ENCODE results near the gene TBC1D3B. TPM values are rescaled to one million over a fixed set of nuclear protein-coding genes. Genes with fewer than 3 reads are reported as not detected.
A peak's percentile ranks its signal among the peaks of the same experiment; 100 is the strongest.

TBC1D3B gene
- total and polyA plus RNA-seq, 2 donors (not counting 1 experiment from before 2014, with no cell fraction given), result 0.86 to 2.3 TPM

- no peak overlapping the region for H3K9ac ChIP-seq (ENCODE audit: insufficient read depth, low read length)
- no peaks in the 10 kb centered on the region for H3K79me2 ChIP-seq (ENCODE audit: control insufficient read depth, insufficient read depth, low read length)
- DNase-seq (ENCODE audit: low read depth in 2 of 2), result peak; percentile 18 to 68
- no peak for TF ChIP-seq EZH2 (IDR thresholded peaks at IDR 0.05; ENCODE audit: low read length, missing control alignments)
- TF ChIP-seq CTCF (conservative IDR thresholded peaks at IDR 0.05 in 1 of 2, IDR thresholded peaks at IDR 0.05 in 1 of 2; ENCODE audit: low read depth in 1 of 2, low read length in 2 of 2), result no peak
- H2AFZ ChIP-seq (ENCODE audit: low read length), result no peak overlapping the region
- no peaks in the 10 kb centered on the region for H3K9me3 ChIP-seq (ENCODE audit: control insufficient read depth, insufficient read depth, low read depth, low read length)
- no peak overlapping the region for H3K27ac ChIP-seq (ENCODE audit: insufficient read depth, low read length)
- no peaks in the 10 kb centered on the region for H3K4me1 ChIP-seq (ENCODE audit: control insufficient read depth, extremely low read depth, insufficient read depth, low read length)
- H3K4me3 ChIP-seq (replicated peaks in 1 of 4; ENCODE audit: control extremely low read depth in 1 of 4, insufficient read depth in 1 of 4, low read depth in 3 of 4, low read length in 4 of 4), result no peak overlapping the region
- no peak overlapping the region for H3K4me2 ChIP-seq (ENCODE audit: extremely low read depth, insufficient read depth, low read length)
- H4K20me1 ChIP-seq (ENCODE audit: control insufficient read depth, extremely low read depth, insufficient read depth, low read length), result no peaks in the 10 kb centered on the region
- H3K36me3 ChIP-seq (ENCODE audit: control insufficient read depth, insufficient read depth, low read length), result no peaks in the 10 kb centered on the region
- H3K27me3 ChIP-seq (ENCODE audit: control insufficient read depth, insufficient read depth, low read length), result peaks cover 4% of the 10 kb centered on the region
These were observed 27.1 kb downstream of the TBC1D3B start for GRCh38 chr17:36149296-36149820.

- Histone ChIP-seq H3K27ac (ENCODE audit: insufficient read depth, low read length) (no peak overlapping the region), H3K9me3 (ENCODE audit: control insufficient read depth, insufficient read depth, low read depth, low read length) (no peaks in the 10 kb centered on the region), H3K27me3 (ENCODE audit: control insufficient read depth, insufficient read depth, low read length) (peaks cover 4% of the 10 kb centered on the region), H3K4me3 (replicated peaks in 1 of 4; ENCODE audit: control extremely low read depth in 1 of 4, insufficient read depth in 1 of 4, low read depth in 3 of 4, low read length in 4 of 4) (no peak overlapping the region), H3K4me1 (ENCODE audit: control insufficient read depth, extremely low read depth, insufficient read depth, low read length) (no peaks in the 10 kb centered on the region), H3K9ac (ENCODE audit: insufficient read depth, low read length) (no peak overlapping the region), H4K20me1 (ENCODE audit: control insufficient read depth, extremely low read depth, insufficient read depth, low read length) (no peaks in the 10 kb centered on the region), H3K4me2 (ENCODE audit: extremely low read depth, insufficient read depth, low read length) (no peak overlapping the region), H3K79me2 (ENCODE audit: control insufficient read depth, insufficient read depth, low read length) (no peaks in the 10 kb centered on the region), H3K36me3 (ENCODE audit: control insufficient read depth, insufficient read depth, low read length) (no peaks in the 10 kb centered on the region), H2AFZ (ENCODE audit: low read length) (no peak overlapping the region)
- peak; percentile 27 to 73 for DNase-seq (ENCODE audit: low read depth in 2 of 2)
- peak; percentile 99 to 100 for TF ChIP-seq CTCF (conservative IDR thresholded peaks at IDR 0.05 in 1 of 2, IDR thresholded peaks at IDR 0.05 in 1 of 2; ENCODE audit: low read depth in 1 of 2, low read length in 2 of 2)
- no peak for TF ChIP-seq EZH2 (IDR thresholded peaks at IDR 0.05; ENCODE audit: low read length, missing control alignments)
These were observed 27.7 kb downstream of the TBC1D3B start for GRCh38 chr17:36148559-36149295.

GRCh38 chr17:36147601-36148000 is 28.8 kb downstream of the TBC1D3B start:
- H2AFZ ChIP-seq (ENCODE audit: low read length), result no peak overlapping the region
- H3K4me3 ChIP-seq (replicated peaks in 1 of 4; ENCODE audit: control extremely low read depth in 1 of 4, insufficient read depth in 1 of 4, low read depth in 3 of 4, low read length in 4 of 4), result no peak overlapping the region
- no peak for DNase-seq (ENCODE audit: low read depth in 2 of 2)
- H4K20me1 ChIP-seq (ENCODE audit: control insufficient read depth, extremely low read depth, insufficient read depth, low read length), result no peaks in the 10 kb centered on the region
- no peaks in the 10 kb centered on the region for H3K79me2 ChIP-seq (ENCODE audit: control insufficient read depth, insufficient read depth, low read length)
- H3K36me3 ChIP-seq (ENCODE audit: control insufficient read depth, insufficient read depth, low read length), result no peaks in the 10 kb centered on the region
- H3K4me2 ChIP-seq (ENCODE audit: extremely low read depth, insufficient read depth, low read length), result no peak overlapping the region
- H3K27ac ChIP-seq (ENCODE audit: insufficient read depth, low read length), result no peak overlapping the region
- TF ChIP-seq EZH2 (IDR thresholded peaks at IDR 0.05; ENCODE audit: low read length, missing control alignments) (no peak), CTCF (conservative IDR thresholded peaks at IDR 0.05 in 1 of 2, IDR thresholded peaks at IDR 0.05 in 1 of 2; ENCODE audit: low read depth in 1 of 2, low read length in 2 of 2) (no peak)
- H3K9me3 ChIP-seq (ENCODE audit: control insufficient read depth, insufficient read depth, low read depth, low read length), result no peaks in the 10 kb centered on the region
- H3K4me1 ChIP-seq (ENCODE audit: control insufficient read depth, extremely low read depth, insufficient read depth, low read length), result no peaks in the 10 kb centered on the region
- H3K27me3 ChIP-seq (ENCODE audit: control insufficient read depth, insufficient read depth, low read length), result peaks cover 4% of the 10 kb centered on the region
- H3K9ac ChIP-seq (ENCODE audit: insufficient read depth, low read length), result no peak overlapping the region

Data from fibroblast of lung (primary cell).